H9 (cell line): Measurements from ENCODE around the gene WWC2. TPM values are rescaled to one million over a fixed set of nuclear protein-coding genes. Genes with fewer than 3 reads are reported as not detected.
A peak's percentile ranks its signal among the peaks of the same experiment; 100 is the strongest.

Source experiments
- DNase-seq: peaks from one replicate; pipeline ENCODE4 v3.0.0-alpha.2; 2017
- H2AFZ ChIP-seq: one replicate; pipeline ENCODE4 v1.6.1; 2013; ENCODE audit warnings: mild to moderate bottlenecking, low read length, control low read depth, moderate library complexity
- H2AK5ac ChIP-seq: 2 replicates; pipeline ENCODE4 v1.6.1; 2013; ENCODE audit warnings: low read length, control low read depth, mixed read lengths; ENCODE audit not compliant: insufficient read length
- H2BK120ac ChIP-seq: one replicate; pipeline ENCODE4 v1.6.1; 2013; ENCODE audit warnings: low read depth, mild to moderate bottlenecking, low read length, control low read depth, inconsistent platforms; ENCODE audit not compliant: poor library complexity, severe bottlenecking
- H2BK12ac ChIP-seq: 2 replicates; pipeline ENCODE4 v1.6.1; 2013; ENCODE audit warnings: low read length, control low read depth, mixed read lengths, low read depth; ENCODE audit not compliant: insufficient read length
- H2BK15ac ChIP-seq: 2 replicates; pipeline ENCODE4 v1.6.1; 2013; ENCODE audit warnings: low read depth, low read length, control low read depth
- H2BK20ac ChIP-seq: one replicate; pipeline ENCODE4 v1.6.1; 2013; ENCODE audit warnings: low read depth, mild to moderate bottlenecking, low read length, control low read depth, inconsistent platforms; ENCODE audit not compliant: poor library complexity, severe bottlenecking
- H2BK5ac ChIP-seq: 2 replicates; pipeline ENCODE4 v1.6.1; 2013; ENCODE audit warnings: low read length, control low read depth, mixed read lengths; ENCODE audit not compliant: insufficient read length
- H3K14ac ChIP-seq: 2 replicates; pipeline ENCODE4 v1.6.1; 2013; ENCODE audit warnings: low read length, control low read depth; ENCODE audit not compliant: insufficient read depth
- H3K18ac ChIP-seq: 2 replicates; pipeline ENCODE4 v1.6.1; 2013; ENCODE audit warnings: low read depth, mild to moderate bottlenecking, mixed read lengths, low read length, control low read depth; ENCODE audit not compliant: insufficient read length
- H3K23ac ChIP-seq: 2 replicates; pipeline ENCODE4 v1.6.1; 2013; ENCODE audit warnings: low read length, control low read depth, mixed read lengths, low read depth; ENCODE audit not compliant: insufficient read length
- H3K23me2 ChIP-seq: 2 replicates; pipeline ENCODE4 v1.6.1; 2013; ENCODE audit warnings: low read depth, mild to moderate bottlenecking, mixed read lengths, low read length, control low read depth; ENCODE audit not compliant: insufficient read length, poor library complexity, severe bottlenecking
- H3K27ac ChIP-seq: 2 replicates; pipeline ENCODE4 v1.5.1; 2013; ENCODE audit warnings: low read length, control low read depth, mixed read lengths, low read depth; ENCODE audit not compliant: insufficient read length
- H3K27me3 ChIP-seq: 2 replicates; pipeline ENCODE4 v1.6.1; 2013; ENCODE audit warnings: low read length, control low read depth, inconsistent platforms; ENCODE audit not compliant: insufficient read depth
- H3K4ac ChIP-seq: 2 replicates; pipeline ENCODE4 v1.6.1; 2013; ENCODE audit warnings: low read depth, mild to moderate bottlenecking, control low read depth, inconsistent platforms, low read length, moderate library complexity
- H3K4me1 ChIP-seq: 2 replicates; pipeline ENCODE4 v1.6.1; 2013; ENCODE audit warnings: low read length, control low read depth, inconsistent platforms; ENCODE audit not compliant: insufficient read depth
- H3K4me2 ChIP-seq: 2 replicates; pipeline ENCODE4 v1.6.1; 2013; ENCODE audit warnings: low read length, control low read depth, mixed read lengths; ENCODE audit not compliant: insufficient read length, insufficient read depth
- H3K56ac ChIP-seq: 2 replicates; pipeline ENCODE4 v1.6.1; 2013; ENCODE audit warnings: low read depth, mild to moderate bottlenecking, mixed read lengths, low read length, control low read depth; ENCODE audit not compliant: insufficient read length
- H3K79me1 ChIP-seq: 2 replicates; pipeline ENCODE4 v1.6.1; 2013; ENCODE audit warnings: low read depth, mild to moderate bottlenecking, moderate library complexity, low read length, control low read depth, inconsistent platforms; ENCODE audit not compliant: insufficient read depth, poor library complexity, severe bottlenecking
- H3K79me2 ChIP-seq: 2 replicates; pipeline ENCODE4 v1.6.1; 2013; ENCODE audit warnings: low read length, control low read depth, inconsistent platforms; ENCODE audit not compliant: insufficient read depth
- H3K9ac ChIP-seq: 2 replicates; pipeline ENCODE4 v1.6.1; 2013; ENCODE audit warnings: low read length, control low read depth, mixed read lengths; ENCODE audit not compliant: insufficient read length; ENCODE audit errors: extremely low read depth
- H3K9me3 ChIP-seq: one replicate; pipeline ENCODE4 v1.6.1; 2013; ENCODE audit warnings: low read depth, low read length, inconsistent platforms; ENCODE audit not compliant: control insufficient read depth
- H3T11ph ChIP-seq: one replicate; pipeline ENCODE4 v1.6.1; 2013; ENCODE audit warnings: mild to moderate bottlenecking, low read length, control low read depth, inconsistent platforms
- H4K20me1 ChIP-seq: one replicate; pipeline ENCODE4 v1.6.1; 2013; ENCODE audit not compliant: control insufficient read depth, insufficient read length, insufficient read depth
- H4K5ac ChIP-seq: 2 replicates; pipeline ENCODE4 v1.6.1; 2013; ENCODE audit warnings: low read depth, mild to moderate bottlenecking, mixed read lengths, low read length, control low read depth; ENCODE audit not compliant: insufficient read length
- H4K8ac ChIP-seq: replicated peaks from 2 replicates; pipeline ENCODE4 v1.6.1; 2013; ENCODE audit warnings: low read length, control low read depth, mixed read lengths, low read depth; ENCODE audit not compliant: insufficient read length
- H4K91ac ChIP-seq: 2 replicates; pipeline ENCODE4 v1.6.1; 2013; ENCODE audit warnings: low read depth, mild to moderate bottlenecking, moderate library complexity, mixed read lengths, low read length, control low read depth; ENCODE audit not compliant: insufficient read length
- H3K27ac Mint-ChIP-seq, 3 experiments: 2 replicates in 2 of 3; 3 replicates in 1 of 3; pipeline ENCODE4 v1.8.0; 2020 to 2021; ENCODE audit warnings: mixed read lengths in 3 of 3, mild to moderate bottlenecking in 1 of 3, moderate library complexity in 1 of 3
- H3K27me3 Mint-ChIP-seq: 2 replicates; pipeline ENCODE4 v1.8.0; 2021; ENCODE audit warnings: low read depth, mild to moderate bottlenecking, moderate library complexity, mixed read lengths
- H3K36me3 Mint-ChIP-seq, 3 experiments: 2 replicates in 2 of 3; 3 replicates in 1 of 3; pipeline ENCODE4 v1.8.0; 2020 to 2021; ENCODE audit warnings: low read depth in 3 of 3, mixed read lengths in 3 of 3; ENCODE audit not compliant: insufficient read depth in 1 of 3
- H3K4me1 Mint-ChIP-seq, 2 experiments: 2 replicates each; pipeline ENCODE4 v1.8.0; 2020; ENCODE audit warnings: mixed read lengths in 2 of 2
- H3K4me3 Mint-ChIP-seq, 2 experiments: 2 replicates in 1 of 2; 3 replicates in 1 of 2; pipeline ENCODE4 v1.8.0; 2020 to 2021; ENCODE audit warnings: mild to moderate bottlenecking in 2 of 2, mixed read lengths in 2 of 2, moderate library complexity in 1 of 2
- H3K9me3 Mint-ChIP-seq, 2 experiments: 2 replicates in 1 of 2; 3 replicates in 1 of 2; pipeline ENCODE4 v1.8.0; 2020; ENCODE audit warnings: mild to moderate bottlenecking in 2 of 2, mixed read lengths in 2 of 2, moderate library complexity in 1 of 2
- CTCF ChIP-seq: fragments of 200-600 bp; sonication (generic); conservative IDR thresholded peaks from 3 replicates; pipeline ENCODE4 v1.8.0; 2021; ENCODE audit warnings: antibody characterized with exemption, mild to moderate bottlenecking
- WGBS: extraction: QIAGEN DNeasy Blood & Tissue Kit; methylation state at CpG from one replicate; pipeline ENCODE4 v1.1.7; 2013; ENCODE audit warnings: missing lambda C conversion rate, low lambda C conversion rate, mixed read lengths; ENCODE audit not compliant: insufficient read length; ENCODE audit errors: extremely low coverage; 5-methylcytosine and 5-hydroxymethylcytosine counted together
- total RNA-seq: library from RNA; stranded (reverse); gene quantifications from 2 replicates; pipeline ENCODE4 v1.2.1, GENCODE V29; 2021

Gene WWC2
- total RNA-seq, 1 experiment from 2014 or later: 106 TPM

GRCh38 chr4:183105092-183105491, 6.0 kb downstream of the WWC2 start:
- Histone ChIP-seq H2BK120ac (no peak overlapping the region), H3K9me3 (no peaks in the 10 kb centered on the region), H4K8ac (no peak overlapping the region), H3K79me2 (peaks cover 53% of the 10 kb centered on the region; the same call in 1 of the 2 replicates), H3K14ac (no peak overlapping the region), H3K23ac (no peak overlapping the region), H3K18ac (no peak overlapping the region), H4K5ac (no peak overlapping the region), H2BK20ac (no peak overlapping the region), H2BK12ac (no peak overlapping the region), H4K91ac (no peak overlapping the region), H2AFZ (no peak overlapping the region), H3K27ac (peak overlapping the region; percentile 86), H3K4me2 (peak overlapping the region; percentile 22), H2AK5ac (no peak overlapping the region), H3K4ac (no peak overlapping the region), H3T11ph (no peak overlapping the region), H3K27me3 (no peaks in the 10 kb centered on the region), H2BK5ac (no peak overlapping the region), H4K20me1 (no peaks in the 10 kb centered on the region), H2BK15ac (no peak overlapping the region), H3K23me2 (peaks cover 4% of the 10 kb centered on the region), H3K9ac (no peak overlapping the region), H3K56ac (no peak overlapping the region), H3K79me1 (no peaks in the 10 kb centered on the region), H3K4me1 (no peaks in the 10 kb centered on the region; the same call in 1 of the 2 replicates)
- Mint-ChIP-seq H3K27ac (peak overlapping the region; percentile 96 to 98 (median 97); a peak in 6 of 7 replicates), H3K27me3 (no peaks in the 10 kb centered on the region; the same call in 1 of the 2 replicates), H3K9me3 (no peaks in the 10 kb centered on the region), H3K4me1 (peaks cover 62 to 70% of the 10 kb centered on the region in 2 experiments), H3K4me3 (peak overlapping the region; percentile 16 to 51; a peak in 3 of 5 replicates), H3K36me3 (no peaks in the 10 kb centered on the region)
- DNase-seq: peak; percentile 59
- no peak for TF ChIP-seq CTCF
- no CpG with 5 or more reads among the region's 5 CpGs for WGBS
